Measurements from ENCODE around the gene AGAP1. TPM values are rescaled to one million over a fixed set of nuclear protein-coding genes. Genes with fewer than 3 reads are reported as not detected.
A peak's percentile ranks its signal among the peaks of the same experiment; 100 is the strongest.

Gene AGAP1
- polyA plus RNA-seq, 4 donors: 9.8 to 19.2 (median 15.5) TPM

DNA sequence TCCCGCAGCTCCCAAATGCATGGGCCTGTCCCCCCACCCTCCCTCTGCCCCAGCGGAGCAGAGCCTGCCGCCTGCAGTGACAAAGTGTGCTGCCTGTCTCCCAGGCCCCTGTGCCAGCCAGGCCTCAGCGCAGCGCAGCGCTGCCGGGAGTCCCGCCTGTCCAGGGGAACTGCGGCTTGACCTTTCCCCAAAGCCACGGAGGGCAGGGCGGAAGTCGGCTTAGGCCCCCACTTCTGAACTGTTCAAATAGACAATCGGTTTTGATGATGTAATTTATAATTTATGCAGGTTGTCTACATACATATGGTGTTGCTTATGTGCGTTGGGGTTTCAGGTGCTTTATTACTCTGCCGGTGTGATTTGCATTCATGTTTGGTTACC, 667.2 kb downstream of the AGAP1 start:
- WGBS, 3 donors: 39 to 44% (median 40%) methylated on average over 15 of the region's 15 CpGs
- no peak for DNase-seq

DNA sequence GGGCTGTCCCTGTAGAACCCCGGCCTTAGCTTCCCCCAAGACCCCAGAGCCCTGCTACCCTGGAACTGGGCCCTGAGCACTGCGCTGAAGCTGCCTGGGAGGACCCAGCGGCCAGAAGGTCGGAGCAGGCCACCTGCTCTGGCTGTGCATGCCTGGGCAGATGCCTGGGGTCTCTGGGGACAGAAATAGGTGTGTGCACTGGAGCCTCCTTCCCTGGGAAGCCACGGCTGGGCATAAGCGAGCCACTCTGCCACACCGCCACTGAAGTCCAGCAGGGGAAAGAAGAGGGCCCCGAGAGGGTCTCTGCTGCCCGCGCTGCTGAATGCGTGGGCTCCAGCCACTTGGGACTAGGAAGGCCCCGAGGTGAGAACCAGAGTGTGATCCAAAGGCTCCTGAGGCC, 667.7 kb downstream of the AGAP1 start:
- H3K4me1 ChIP-seq (ENCODE audit: control insufficient read depth in 3 of 3, insufficient read depth in 2 of 3, low read depth in 1 of 3, low read length in 2 of 3): peaks cover 1 to 14% (median 2%) of the 10 kb centered on the region in 3 donors
- no peak for DNase-seq
- no peak for FAIRE-seq
- H3K36me3 ChIP-seq (ENCODE audit: control insufficient read depth in 3 of 3, insufficient read depth in 2 of 3, low read depth in 1 of 3, low read length in 3 of 3): no peaks in the 10 kb centered on the region
- peaks cover 0 to 5% of the 10 kb centered on the region in 2 donors for H3K9me3 ChIP-seq (ENCODE audit: control insufficient read depth in 2 of 2, insufficient read depth in 1 of 2, low read depth in 1 of 2, low read length in 1 of 2)
- H3K27ac ChIP-seq (ENCODE audit: low read depth in 1 of 3, low read length in 2 of 3): no peak overlapping the region
- H3K4me3 ChIP-seq (ENCODE audit: low read depth in 1 of 3, low read length in 3 of 3): no peak overlapping the region
- H3K27me3 ChIP-seq (ENCODE audit: control insufficient read depth in 3 of 3, insufficient read depth in 3 of 3, low read length in 3 of 3): peaks cover 22 to 96% (median 55%) of the 10 kb centered on the region in 3 donors
- 66 to 80% (median 73%) methylated on average over 10 to 12 of the region's 12 CpGs for WGBS, 3 donors

More for the DNA sequence above, 667.2 kb downstream of the AGAP1 start:
- no peak overlapping the region for H3K4me3 ChIP-seq (ENCODE audit: low read depth in 1 of 3, low read length in 3 of 3)
- H3K27me3 ChIP-seq (ENCODE audit: control insufficient read depth in 3 of 3, insufficient read depth in 3 of 3, low read length in 3 of 3): peaks cover 22 to 96% (median 52%) of the 10 kb centered on the region in 3 donors
- peaks cover 0 to 11% (median 0%) of the 10 kb centered on the region in 3 donors for H3K4me1 ChIP-seq (ENCODE audit: control insufficient read depth in 3 of 3, insufficient read depth in 2 of 3, low read depth in 1 of 3, low read length in 2 of 3)
- peaks cover 0 to 5% of the 10 kb centered on the region in 2 donors for H3K9me3 ChIP-seq (ENCODE audit: control insufficient read depth in 2 of 2, insufficient read depth in 1 of 2, low read depth in 1 of 2, low read length in 1 of 2)
- no peaks in the 10 kb centered on the region for H3K36me3 ChIP-seq (ENCODE audit: control insufficient read depth in 3 of 3, insufficient read depth in 2 of 3, low read depth in 1 of 3, low read length in 3 of 3)
- H3K27ac ChIP-seq (ENCODE audit: low read depth in 1 of 3, low read length in 2 of 3): no peak overlapping the region
- FAIRE-seq: no peak

DNA sequence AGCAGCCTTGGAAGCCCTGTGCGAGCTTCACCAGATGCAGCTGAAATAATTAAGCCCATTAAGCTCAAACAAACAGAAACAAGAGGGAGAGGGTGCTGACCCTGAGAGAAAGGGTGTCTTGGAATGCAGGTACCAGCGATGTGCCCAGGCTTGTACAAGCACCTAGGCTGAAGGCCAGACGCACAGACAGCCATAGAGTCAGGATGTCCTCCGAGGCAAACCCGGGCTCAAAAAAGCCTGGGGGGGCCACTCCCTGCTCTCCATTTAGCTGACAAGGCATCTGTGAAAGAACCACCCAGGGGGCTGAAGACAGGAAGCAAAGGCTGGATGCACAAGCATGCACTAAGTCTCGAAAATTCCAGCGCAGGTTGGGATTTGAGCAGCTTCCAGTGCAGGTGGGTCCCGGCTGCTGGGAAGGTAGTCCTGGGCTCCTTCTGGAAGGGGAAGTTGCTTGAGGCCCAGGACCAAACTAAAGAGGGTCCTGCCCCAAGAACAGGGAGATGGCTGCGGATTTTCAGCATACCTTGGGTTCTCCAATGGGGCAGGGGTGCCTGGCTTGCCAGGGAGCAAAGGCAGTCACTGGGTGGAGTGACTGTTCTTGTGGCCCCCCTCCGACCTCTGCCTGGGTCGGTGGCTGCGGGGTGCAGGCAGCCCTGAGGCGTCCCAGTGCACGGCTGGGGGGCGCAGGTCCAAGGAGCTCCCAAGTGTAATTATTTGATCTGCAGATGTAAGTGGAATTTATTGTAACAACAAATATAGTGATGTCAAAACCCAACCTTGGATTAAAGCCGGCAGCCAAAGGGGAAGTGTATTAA, 668.4 kb downstream of the AGAP1 start:
- 30 to 45% (median 34%) methylated on average over 16 of the region's 16 CpGs for WGBS, 3 donors
- no peaks in the 10 kb centered on the region for H3K36me3 ChIP-seq (ENCODE audit: control insufficient read depth in 3 of 3, insufficient read depth in 2 of 3, low read depth in 1 of 3, low read length in 3 of 3)
- H3K4me3 ChIP-seq (ENCODE audit: low read depth in 1 of 3, low read length in 3 of 3): no peak overlapping the region
- H3K27ac ChIP-seq (ENCODE audit: low read depth in 1 of 3, low read length in 2 of 3): no peak overlapping the region
- peaks cover 0 to 5% of the 10 kb centered on the region in 2 donors for H3K9me3 ChIP-seq (ENCODE audit: control insufficient read depth in 2 of 2, insufficient read depth in 1 of 2, low read depth in 1 of 2, low read length in 1 of 2)
- DNase-seq (no peak), FAIRE-seq (no peak)
- H3K27me3 ChIP-seq (ENCODE audit: control insufficient read depth in 3 of 3, insufficient read depth in 3 of 3, low read length in 3 of 3): peaks cover 27 to 99% (median 62%) of the 10 kb centered on the region in 3 donors
- peaks cover 2 to 20% (median 3%) of the 10 kb centered on the region in 3 donors for H3K4me1 ChIP-seq (ENCODE audit: control insufficient read depth in 3 of 3, insufficient read depth in 2 of 3, low read depth in 1 of 3, low read length in 2 of 3)

DNA sequence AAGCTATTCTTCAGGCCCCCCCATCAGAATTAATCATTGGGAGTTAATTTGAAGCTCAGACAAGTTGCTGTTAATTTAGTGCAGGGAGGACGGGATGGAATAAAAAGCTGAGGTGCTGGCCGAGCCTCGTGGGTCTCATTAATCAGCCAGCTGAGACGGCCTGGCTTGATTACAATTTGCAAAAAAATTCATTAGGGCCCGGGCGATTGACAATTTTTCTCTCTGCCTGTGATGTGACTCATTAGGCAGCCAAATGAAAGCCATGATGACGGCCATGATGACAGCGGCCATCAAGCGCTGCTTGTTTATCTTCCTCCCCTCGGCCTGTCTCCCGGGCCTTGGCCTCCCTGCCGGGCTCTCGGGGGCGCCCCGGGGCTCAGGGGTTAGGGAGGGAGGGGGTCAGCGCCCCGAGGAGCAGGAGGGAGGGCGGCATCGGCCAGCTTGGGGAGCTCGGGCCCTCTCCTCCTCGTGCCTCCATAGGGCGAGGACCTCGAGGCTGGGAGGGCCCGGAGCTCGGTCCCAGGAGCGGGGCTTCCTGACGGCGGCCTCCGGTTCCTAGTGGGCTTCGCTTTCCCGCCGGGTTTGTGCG, 669.1 kb downstream of the AGAP1 start:
- peaks cover 0 to 5% of the 10 kb centered on the region in 2 donors for H3K9me3 ChIP-seq (ENCODE audit: control insufficient read depth in 2 of 2, insufficient read depth in 1 of 2, low read depth in 1 of 2, low read length in 1 of 2)
- no peak overlapping the region for H3K4me3 ChIP-seq (ENCODE audit: low read depth in 1 of 3, low read length in 3 of 3)
- WGBS, 3 donors: 11 to 20% (median 16%) methylated on average over 27 to 33 of the region's 33 CpGs
- peaks cover 34 to 97% (median 61%) of the 10 kb centered on the region in 3 donors for H3K27me3 ChIP-seq (ENCODE audit: control insufficient read depth in 3 of 3, insufficient read depth in 3 of 3, low read length in 3 of 3)
- no peak for FAIRE-seq
- no peak for DNase-seq
- no peaks in the 10 kb centered on the region for H3K36me3 ChIP-seq (ENCODE audit: control insufficient read depth in 3 of 3, insufficient read depth in 2 of 3, low read depth in 1 of 3, low read length in 3 of 3)
- no peak overlapping the region for H3K27ac ChIP-seq (ENCODE audit: low read depth in 1 of 3, low read length in 2 of 3)
- peaks cover 2 to 20% (median 3%) of the 10 kb centered on the region in 3 donors for H3K4me1 ChIP-seq (ENCODE audit: control insufficient read depth in 3 of 3, insufficient read depth in 2 of 3, low read depth in 1 of 3, low read length in 2 of 3)

DNA sequence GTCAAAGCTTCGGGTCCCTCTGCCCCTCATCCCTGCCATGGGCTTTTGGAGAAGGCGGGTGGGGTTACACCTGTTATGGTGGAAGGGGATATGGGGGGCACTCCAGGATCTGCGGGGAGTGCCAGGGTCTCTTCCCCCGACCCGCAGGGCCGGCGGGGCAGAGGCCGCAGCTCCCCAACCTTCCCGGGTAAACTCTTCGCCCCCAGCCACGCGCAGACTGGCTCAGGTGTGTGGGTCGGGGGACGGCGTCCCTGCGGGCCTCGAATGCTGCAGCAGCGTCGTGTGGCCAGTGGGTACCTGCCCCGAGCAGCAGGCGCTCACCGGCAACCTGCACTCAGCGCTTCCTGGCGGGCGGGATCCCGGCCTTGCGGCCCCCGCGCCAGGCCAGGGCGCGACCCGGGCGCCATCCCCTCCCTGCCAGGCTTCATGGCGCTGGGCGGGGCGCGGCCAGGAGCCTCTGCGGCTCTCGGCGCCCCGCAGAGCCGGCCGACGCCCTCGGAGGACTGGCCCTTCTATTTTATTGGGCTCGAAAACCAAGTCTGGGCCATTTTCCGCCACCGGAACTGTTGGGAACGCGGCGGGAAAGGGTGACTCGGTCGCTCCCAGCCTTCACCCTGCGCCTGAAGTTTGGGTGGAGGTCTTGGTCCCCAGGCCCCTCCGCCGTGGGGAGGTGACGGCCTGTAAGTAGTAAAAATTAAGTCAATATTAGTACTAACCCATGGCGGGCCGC, 669.8 kb downstream of the AGAP1 start:
- Histone ChIP-seq H3K9me3 (ENCODE audit: control insufficient read depth in 2 of 2, insufficient read depth in 1 of 2, low read depth in 1 of 2, low read length in 1 of 2) (peaks cover 0 to 5% of the 10 kb centered on the region in 2 donors), H3K4me1 (ENCODE audit: control insufficient read depth in 3 of 3, insufficient read depth in 2 of 3, low read depth in 1 of 3, low read length in 2 of 3) (peaks cover 2 to 20% (median 3%) of the 10 kb centered on the region in 3 donors), H3K4me3 (ENCODE audit: low read depth in 1 of 3, low read length in 3 of 3) (no peak overlapping the region), H3K36me3 (ENCODE audit: control insufficient read depth in 3 of 3, insufficient read depth in 2 of 3, low read depth in 1 of 3, low read length in 3 of 3) (no peaks in the 10 kb centered on the region), H3K27me3 (ENCODE audit: control insufficient read depth in 3 of 3, insufficient read depth in 3 of 3, low read length in 3 of 3) (peaks cover 39 to 96% (median 59%) of the 10 kb centered on the region in 3 donors), H3K27ac (ENCODE audit: low read depth in 1 of 3, low read length in 2 of 3) (no peak overlapping the region)
- FAIRE-seq (no peak), DNase-seq (peak in 1 of 2 donors; percentile 42)
- 6 to 10% (median 6%) methylated on average over 37 to 59 of the region's 59 CpGs for WGBS, 3 donors

DNA sequence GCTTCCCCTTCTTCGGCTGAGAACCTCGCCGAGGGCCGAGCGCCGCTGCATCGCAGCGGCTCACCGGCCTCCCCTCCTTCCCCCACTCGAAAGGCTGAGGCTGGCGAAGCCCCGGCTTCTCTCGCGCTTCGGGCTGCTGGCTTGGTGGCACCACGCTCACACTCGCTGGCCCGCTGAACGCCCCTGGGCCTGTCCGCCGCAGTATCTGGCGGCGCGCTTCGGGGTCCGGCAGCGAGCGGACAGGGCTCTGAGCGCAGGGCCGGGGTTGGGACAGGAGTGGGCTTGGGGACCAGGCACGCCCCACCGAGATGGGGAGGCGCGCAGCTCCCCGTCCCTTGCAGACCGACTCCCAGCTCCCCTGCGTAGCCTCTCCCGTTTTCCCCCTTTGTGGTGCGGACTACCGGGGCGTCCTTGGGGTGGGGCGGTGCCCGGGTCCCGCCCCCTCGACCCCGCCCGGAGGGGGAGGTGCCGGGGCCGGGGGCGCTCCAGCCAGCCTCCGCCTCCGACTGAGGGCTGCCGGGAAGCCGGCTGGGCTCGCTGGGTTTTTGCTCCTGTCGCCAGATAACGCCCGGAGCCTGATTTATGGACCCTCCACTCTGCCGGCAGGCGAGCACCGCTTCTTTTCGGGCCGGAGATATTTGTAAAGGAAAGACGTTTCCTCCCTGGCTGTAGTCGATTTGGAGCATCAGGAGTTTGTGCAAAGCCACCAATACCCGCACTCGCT, 670.5 kb downstream of the AGAP1 start:
- Histone ChIP-seq H3K27ac (ENCODE audit: low read depth in 1 of 3, low read length in 2 of 3) (no peak overlapping the region), H3K27me3 (ENCODE audit: control insufficient read depth in 3 of 3, insufficient read depth in 3 of 3, low read length in 3 of 3) (peaks cover 44 to 96% (median 60%) of the 10 kb centered on the region in 3 donors), H3K4me1 (ENCODE audit: control insufficient read depth in 3 of 3, insufficient read depth in 2 of 3, low read depth in 1 of 3, low read length in 2 of 3) (peaks cover 2 to 20% (median 3%) of the 10 kb centered on the region in 3 donors), H3K36me3 (ENCODE audit: control insufficient read depth in 3 of 3, insufficient read depth in 2 of 3, low read depth in 1 of 3, low read length in 3 of 3) (no peaks in the 10 kb centered on the region), H3K9me3 (ENCODE audit: control insufficient read depth in 2 of 2, insufficient read depth in 1 of 2, low read depth in 1 of 2, low read length in 1 of 2) (peaks cover 0 to 5% of the 10 kb centered on the region in 2 donors), H3K4me3 (ENCODE audit: low read depth in 1 of 3, low read length in 3 of 3) (no peak overlapping the region)
- 2 to 7% (median 3%) methylated on average over 52 to 67 of the region's 67 CpGs for WGBS, 3 donors
- no peak for FAIRE-seq
- peak in 1 of 2 donors; percentile 52 for DNase-seq

DNA sequence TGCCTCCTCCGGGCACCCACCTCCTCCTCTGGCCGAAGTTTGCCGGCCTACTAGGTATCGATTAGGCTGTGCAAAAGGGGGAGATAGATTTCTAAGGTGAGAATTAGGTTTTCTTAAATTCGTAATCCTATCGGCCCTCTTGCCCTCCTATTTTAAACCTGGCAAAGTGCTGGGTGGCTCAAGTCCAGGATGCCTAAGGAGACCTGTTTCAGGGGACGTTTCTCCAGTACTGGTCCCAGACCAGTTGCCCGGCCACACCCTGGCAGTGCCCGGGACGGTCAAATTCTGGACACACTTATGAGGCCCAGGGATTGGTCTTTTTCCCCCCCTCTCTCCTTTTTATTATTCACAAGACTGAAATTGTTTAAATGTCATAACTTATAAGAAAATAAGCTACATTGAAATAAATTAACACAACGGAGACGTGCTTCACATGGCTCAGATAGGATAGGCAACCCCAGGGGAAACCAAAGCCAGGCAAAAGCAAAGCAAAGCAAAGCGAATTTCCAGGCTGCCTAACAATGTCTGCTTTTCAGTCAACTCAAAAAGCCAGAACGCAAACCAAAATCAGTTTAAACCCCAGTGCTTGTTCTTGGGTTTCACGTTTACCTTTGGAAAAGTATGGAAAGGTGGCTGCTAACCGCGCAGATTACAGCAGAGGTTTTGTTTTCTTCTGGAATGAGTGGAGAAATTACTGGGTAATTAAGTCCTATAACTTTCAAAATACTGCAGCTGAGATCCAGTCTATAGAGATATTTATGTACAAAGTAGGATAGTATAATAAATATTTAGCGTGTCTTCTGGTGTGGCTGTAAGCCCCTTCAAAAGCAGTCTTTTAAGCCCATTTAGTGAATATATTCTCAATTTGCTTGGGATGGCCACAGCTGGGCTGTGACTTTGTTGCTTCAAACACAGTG, 671.3 kb downstream of the AGAP1 start:
- no peak overlapping the region for H3K27ac ChIP-seq (ENCODE audit: low read depth in 1 of 3, low read length in 2 of 3)
- H3K27me3 ChIP-seq (ENCODE audit: control insufficient read depth in 3 of 3, insufficient read depth in 3 of 3, low read length in 3 of 3): peaks cover 42 to 96% (median 68%) of the 10 kb centered on the region in 3 donors
- FAIRE-seq (no peak), DNase-seq (no peak)
- H3K9me3 ChIP-seq (ENCODE audit: control insufficient read depth in 2 of 2, insufficient read depth in 1 of 2, low read depth in 1 of 2, low read length in 1 of 2): peaks cover 0 to 8% of the 10 kb centered on the region in 2 donors
- H3K36me3 ChIP-seq (ENCODE audit: control insufficient read depth in 3 of 3, insufficient read depth in 2 of 3, low read depth in 1 of 3, low read length in 3 of 3): no peaks in the 10 kb centered on the region
- no peak overlapping the region for H3K4me3 ChIP-seq (ENCODE audit: low read depth in 1 of 3, low read length in 3 of 3)
- peaks cover 2 to 20% (median 3%) of the 10 kb centered on the region in 3 donors for H3K4me1 ChIP-seq (ENCODE audit: control insufficient read depth in 3 of 3, insufficient read depth in 2 of 3, low read depth in 1 of 3, low read length in 2 of 3)
- 7 to 19% (median 17%) methylated on average over 18 of the region's 18 CpGs for WGBS, 3 donors
